ENCODE measurements around the gene HARBI1. TPM values are rescaled to one million over a fixed set of nuclear protein-coding genes. Genes with fewer than 3 reads are reported as not detected.

Gene HARBI1
- total and polyA plus RNA-seq, 9 of the 15 experiments (the other 6 are each of a cell fraction or from before 2014, with no cell fraction given): 3.5 to 8.4 (median 5.5) TPM

DNA sequence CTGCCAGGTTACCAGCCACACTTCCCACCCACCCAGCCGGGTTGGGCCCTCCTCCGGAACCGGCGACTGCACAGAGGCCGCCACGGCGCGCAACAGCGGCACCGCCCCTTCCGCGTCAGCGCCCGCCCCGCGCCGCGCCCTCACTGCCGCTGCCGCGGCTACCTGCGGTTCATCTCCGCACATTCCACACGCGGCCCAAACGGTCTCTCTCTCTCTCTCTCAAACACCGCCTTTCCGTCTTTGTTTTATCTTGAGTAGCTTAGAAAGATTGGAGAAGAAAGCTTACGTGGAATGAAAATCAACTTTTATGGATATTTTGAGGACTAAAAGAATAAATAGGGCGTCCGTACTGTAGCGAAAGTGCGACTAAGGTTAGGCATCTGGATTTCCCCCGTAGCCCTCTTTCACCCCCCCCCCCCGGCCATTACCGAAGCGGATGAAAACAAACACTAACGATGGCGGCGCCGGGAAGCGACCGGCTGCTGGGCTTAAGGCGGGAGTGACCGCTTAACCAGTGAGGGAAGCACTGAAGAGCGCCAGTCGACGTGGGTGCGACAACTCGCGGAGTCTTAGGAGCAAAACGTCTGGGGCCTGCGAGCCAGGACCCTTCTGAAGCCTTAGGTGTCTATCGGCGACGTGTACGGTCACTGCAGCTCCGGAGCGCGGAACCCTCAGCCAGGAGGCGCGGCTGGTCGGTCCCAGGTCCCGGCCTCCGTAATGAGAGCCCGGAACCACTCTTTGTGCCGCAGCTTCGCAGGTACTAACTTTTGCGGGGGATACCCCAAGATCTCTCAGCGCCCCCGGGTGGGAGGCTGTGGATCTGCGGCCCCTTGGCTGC is at the start of gene HARBI1, which contains the start of gene ATG13 (continued):
- TF ChIP-seq RBM17 (IDR thresholded peaks at IDR 0.05; ENCODE audit: borderline replicate concordance, low read depth, low read length): no peak
- TF ChIP-seq GATA2 (CRISPR knock-in tag; IDR thresholded peaks at IDR 0.05): no peak
- no peak for TF ChIP-seq ZKSCAN8 (CRISPR knock-in tag; IDR thresholded peaks at IDR 0.05)
- no peak for TF ChIP-seq ZNF253 (CRISPR knock-in tag; conservative IDR thresholded peaks at IDR 0.05)
- TF ChIP-seq SRSF9 (IDR thresholded peaks at IDR 0.05; ENCODE audit: borderline replicate concordance, low read depth, low read length): no peak
- TF ChIP-seq CREM (IDR thresholded peaks at IDR 0.05; ENCODE audit: low read depth): peak; percentile 86
- TF ChIP-seq MAFG (tag; conservative IDR thresholded peaks at IDR 0.05): no peak
- TF ChIP-seq ZNF512 (tag; IDR thresholded peaks at IDR 0.05): no peak
- TF ChIP-seq TBP (optimal IDR thresholded peaks at IDR 0.05; ENCODE audit: low read depth, low read length): peak; percentile 53
- TF ChIP-seq, protein P1, sequence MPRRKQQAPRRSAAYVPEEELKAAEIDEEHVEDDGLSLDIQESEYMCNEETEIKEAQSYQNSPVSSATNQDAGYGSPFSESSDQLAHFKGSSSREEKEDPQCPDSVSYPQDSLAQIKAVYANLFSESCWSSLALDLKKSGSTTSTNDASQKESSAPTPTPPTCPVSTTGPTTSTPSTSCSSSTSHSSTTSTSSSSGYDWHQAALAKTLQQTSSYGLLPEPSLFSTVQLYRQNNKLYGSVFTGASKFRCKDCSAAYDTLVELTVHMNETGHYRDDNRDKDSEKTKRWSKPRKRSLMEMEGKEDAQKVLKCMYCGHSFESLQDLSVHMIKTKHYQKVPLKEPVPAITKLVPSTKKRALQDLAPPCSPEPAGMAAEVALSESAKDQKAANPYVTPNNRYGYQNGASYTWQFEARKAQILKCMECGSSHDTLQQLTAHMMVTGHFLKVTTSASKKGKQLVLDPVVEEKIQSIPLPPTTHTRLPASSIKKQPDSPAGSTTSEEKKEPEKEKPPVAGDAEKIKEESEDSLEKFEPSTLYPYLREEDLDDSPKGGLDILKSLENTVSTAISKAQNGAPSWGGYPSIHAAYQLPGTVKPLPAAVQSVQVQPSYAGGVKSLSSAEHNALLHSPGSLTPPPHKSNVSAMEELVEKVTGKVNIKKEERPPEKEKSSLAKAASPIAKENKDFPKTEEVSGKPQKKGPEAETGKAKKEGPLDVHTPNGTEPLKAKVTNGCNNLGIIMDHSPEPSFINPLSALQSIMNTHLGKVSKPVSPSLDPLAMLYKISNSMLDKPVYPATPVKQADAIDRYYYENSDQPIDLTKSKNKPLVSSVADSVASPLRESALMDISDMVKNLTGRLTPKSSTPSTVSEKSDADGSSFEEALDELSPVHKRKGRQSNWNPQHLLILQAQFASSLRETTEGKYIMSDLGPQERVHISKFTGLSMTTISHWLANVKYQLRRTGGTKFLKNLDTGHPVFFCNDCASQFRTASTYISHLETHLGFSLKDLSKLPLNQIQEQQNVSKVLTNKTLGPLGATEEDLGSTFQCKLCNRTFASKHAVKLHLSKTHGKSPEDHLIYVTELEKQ (CRISPR knock-in tag; IDR thresholded peaks at IDR 0.05): no peak
- TF ChIP-seq HSF4 (CRISPR knock-in tag; IDR thresholded peaks at IDR 0.05; ENCODE audit: borderline replicate concordance): no peak
- TF ChIP-seq YY1 (IDR thresholded peaks at IDR 0.05; ENCODE audit: borderline replicate concordance in 1 of 3, control insufficient read depth in 1 of 3, extremely low read depth in 1 of 3, insufficient read depth in 3 of 3, insufficient read length in 1 of 3, insufficient replicate concordance in 2 of 3, low read depth in 1 of 3, low read length in 2 of 3): peak; percentile 45 to 87 (median 86)
- TF ChIP-seq TFAM (CRISPR knock-in tag; conservative IDR thresholded peaks at IDR 0.05): no peak
- no peak for TF ChIP-seq ZNF780A (CRISPR knock-in tag; IDR thresholded peaks at IDR 0.05)
- TF ChIP-seq SP1 (CRISPR knock-in tag; IDR thresholded peaks at IDR 0.05): peak; percentile 73; the same call in 1 of the 2 replicates
- TF ChIP-seq, protein P2, sequence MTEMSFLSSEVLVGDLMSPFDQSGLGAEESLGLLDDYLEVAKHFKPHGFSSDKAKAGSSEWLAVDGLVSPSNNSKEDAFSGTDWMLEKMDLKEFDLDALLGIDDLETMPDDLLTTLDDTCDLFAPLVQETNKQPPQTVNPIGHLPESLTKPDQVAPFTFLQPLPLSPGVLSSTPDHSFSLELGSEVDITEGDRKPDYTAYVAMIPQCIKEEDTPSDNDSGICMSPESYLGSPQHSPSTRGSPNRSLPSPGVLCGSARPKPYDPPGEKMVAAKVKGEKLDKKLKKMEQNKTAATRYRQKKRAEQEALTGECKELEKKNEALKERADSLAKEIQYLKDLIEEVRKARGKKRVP (CRISPR knock-in tag; IDR thresholded peaks at IDR 0.05): no peak
- TF ChIP-seq, protein P3, sequence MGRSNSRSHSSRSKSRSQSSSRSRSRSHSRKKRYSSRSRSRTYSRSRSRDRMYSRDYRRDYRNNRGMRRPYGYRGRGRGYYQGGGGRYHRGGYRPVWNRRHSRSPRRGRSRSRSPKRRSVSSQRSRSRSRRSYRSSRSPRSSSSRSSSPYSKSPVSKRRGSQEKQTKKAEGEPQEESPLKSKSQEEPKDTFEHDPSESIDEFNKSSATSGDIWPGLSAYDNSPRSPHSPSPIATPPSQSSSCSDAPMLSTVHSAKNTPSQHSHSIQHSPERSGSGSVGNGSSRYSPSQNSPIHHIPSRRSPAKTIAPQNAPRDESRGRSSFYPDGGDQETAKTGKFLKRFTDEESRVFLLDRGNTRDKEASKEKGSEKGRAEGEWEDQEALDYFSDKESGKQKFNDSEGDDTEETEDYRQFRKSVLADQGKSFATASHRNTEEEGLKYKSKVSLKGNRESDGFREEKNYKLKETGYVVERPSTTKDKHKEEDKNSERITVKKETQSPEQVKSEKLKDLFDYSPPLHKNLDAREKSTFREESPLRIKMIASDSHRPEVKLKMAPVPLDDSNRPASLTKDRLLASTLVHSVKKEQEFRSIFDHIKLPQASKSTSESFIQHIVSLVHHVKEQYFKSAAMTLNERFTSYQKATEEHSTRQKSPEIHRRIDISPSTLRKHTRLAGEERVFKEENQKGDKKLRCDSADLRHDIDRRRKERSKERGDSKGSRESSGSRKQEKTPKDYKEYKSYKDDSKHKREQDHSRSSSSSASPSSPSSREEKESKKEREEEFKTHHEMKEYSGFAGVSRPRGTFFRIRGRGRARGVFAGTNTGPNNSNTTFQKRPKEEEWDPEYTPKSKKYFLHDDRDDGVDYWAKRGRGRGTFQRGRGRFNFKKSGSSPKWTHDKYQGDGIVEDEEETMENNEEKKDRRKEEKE (IDR thresholded peaks at IDR 0.05; ENCODE audit: borderline replicate concordance in 1 of 2, control insufficient read depth in 1 of 2, low read depth in 2 of 2, low read length in 1 of 2): no peak

Data from K562 (cell line).